Neural progenitor cell (in vitro differentiated cells): Measurements from ENCODE around the gene LPP.

Source experiments
- EZH2phosphoT487 ChIP-seq: fragments of 200-600 bp; sonication (generic); IDR thresholded peaks from 2 replicates; pipeline ENCODE4 v1.6.1; 2017; ENCODE audit warnings: antibody characterized with exemption
- TF ChIP-seq, protein P1 (sequence below): fragments of 200-600 bp; sonication (generic); IDR thresholded peaks from 2 replicates; pipeline ENCODE4 v1.5.1; 2017; ENCODE audit warnings: antibody characterized with exemption, mild to moderate bottlenecking

DNA sequence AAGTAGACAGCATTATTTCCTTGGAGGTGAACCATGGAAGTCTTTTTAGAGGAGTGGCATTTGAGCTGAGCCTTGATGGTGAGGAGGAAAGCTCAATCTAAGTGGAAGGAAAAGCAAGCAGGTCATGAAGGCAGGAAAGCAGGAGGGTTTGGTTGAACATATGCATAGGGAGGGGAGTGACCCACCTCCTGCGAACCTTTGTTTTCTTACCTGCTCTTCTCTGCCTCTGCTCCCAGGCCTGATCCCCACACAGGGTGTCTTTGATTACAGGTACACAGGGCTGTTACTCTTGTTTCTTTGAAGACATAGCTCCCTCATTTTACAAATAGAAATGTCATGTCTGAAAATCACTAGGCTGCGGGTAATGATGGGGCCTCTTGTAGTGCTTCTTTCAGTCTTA, 769.7 kb downstream of the LPP start:
- TF ChIP-seq, protein P1, sequence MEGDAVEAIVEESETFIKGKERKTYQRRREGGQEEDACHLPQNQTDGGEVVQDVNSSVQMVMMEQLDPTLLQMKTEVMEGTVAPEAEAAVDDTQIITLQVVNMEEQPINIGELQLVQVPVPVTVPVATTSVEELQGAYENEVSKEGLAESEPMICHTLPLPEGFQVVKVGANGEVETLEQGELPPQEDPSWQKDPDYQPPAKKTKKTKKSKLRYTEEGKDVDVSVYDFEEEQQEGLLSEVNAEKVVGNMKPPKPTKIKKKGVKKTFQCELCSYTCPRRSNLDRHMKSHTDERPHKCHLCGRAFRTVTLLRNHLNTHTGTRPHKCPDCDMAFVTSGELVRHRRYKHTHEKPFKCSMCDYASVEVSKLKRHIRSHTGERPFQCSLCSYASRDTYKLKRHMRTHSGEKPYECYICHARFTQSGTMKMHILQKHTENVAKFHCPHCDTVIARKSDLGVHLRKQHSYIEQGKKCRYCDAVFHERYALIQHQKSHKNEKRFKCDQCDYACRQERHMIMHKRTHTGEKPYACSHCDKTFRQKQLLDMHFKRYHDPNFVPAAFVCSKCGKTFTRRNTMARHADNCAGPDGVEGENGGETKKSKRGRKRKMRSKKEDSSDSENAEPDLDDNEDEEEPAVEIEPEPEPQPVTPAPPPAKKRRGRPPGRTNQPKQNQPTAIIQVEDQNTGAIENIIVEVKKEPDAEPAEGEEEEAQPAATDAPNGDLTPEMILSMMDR = no peak
- no peak for TF ChIP-seq EZH2phosphoT487
